ENCODE data around the gene PHAF1.

PHAF1 gene

DNA sequence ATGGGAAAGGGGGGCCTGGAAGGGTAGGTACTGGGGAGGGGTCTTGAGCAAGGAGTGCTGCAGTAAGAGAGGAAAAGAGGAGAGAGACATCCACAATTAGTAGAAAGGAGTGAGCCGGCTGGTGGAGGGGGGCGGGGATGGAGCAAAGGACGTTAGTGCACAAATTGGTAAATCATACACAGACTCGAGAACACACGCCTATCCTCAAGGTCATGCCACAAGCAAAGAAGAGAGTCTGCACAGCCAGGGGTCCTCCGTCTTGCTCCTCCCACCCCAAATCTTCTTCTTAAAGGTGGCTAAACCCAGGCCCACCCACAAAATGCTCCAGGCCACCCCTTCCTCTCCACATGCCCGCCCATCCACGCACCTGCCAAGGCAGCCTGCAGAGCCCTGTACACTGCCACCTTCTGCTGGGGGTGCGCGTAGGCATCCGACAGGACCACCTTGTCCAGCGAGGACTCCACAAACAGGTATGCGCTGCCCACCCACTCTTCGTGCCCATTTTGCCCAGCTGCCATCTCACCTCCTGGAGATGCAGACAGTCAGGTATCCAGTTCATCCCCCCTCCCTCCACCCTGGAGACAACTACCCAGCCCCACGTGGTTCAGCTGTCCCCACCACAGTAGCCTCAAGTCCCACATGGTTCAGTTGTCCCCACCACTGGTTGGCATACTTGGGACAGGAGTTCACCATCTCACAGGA is 46.6 kb downstream of the PHAF1 start:
- DNase-seq (ENCODE audit: extremely low read depth, low read depth), result no peak
- no peak for TF ChIP-seq CTCF (IDR thresholded peaks at IDR 0.05; ENCODE audit: low read depth, low read length, missing control alignments)
- H3K4me3 ChIP-seq (replicated peaks; ENCODE audit: low read depth, low read length), result no peak overlapping the region

DNA sequence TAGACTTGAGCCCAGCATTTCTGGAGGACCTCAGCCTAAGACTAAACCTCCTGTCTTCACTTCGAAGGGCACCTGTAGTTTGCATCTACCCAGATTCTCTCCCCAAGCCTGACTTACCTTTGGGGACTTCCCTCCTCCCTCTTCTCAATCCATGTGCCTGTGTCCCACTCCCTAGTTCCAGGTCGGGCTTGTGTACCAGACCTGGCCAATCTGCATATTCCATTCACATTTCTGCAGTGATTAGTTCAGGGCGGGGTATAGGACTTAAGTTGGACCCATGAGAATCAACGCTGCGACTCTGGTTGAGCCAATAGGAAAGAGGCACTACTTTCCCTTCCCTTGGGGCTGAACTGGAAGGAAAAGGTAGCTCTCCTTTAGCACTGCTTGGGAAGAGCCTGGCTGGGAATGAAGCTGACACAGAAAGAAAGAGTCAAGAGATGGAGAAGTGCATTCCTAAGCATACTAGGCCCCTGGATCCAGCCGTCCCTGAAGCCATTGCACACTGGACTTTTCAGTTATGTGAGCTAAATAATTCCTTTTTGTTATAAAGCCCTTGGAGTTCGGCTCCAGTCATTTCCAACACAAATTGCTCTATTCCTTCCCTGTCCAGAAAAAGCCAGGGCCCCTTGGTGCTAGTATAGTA is 47.5 kb downstream of the PHAF1 start:
- TF ChIP-seq CTCF (IDR thresholded peaks at IDR 0.05; ENCODE audit: low read depth, low read length, missing control alignments), result no peak
- no peak overlapping the region for H3K4me3 ChIP-seq (replicated peaks; ENCODE audit: low read depth, low read length)
- DNase-seq (ENCODE audit: extremely low read depth, low read depth), result no peak

GRCh38 chr16:67157892-67158635 is 48.3 kb downstream of the PHAF1 start:
- no peak overlapping the region for H3K4me3 ChIP-seq (replicated peaks; ENCODE audit: low read depth, low read length)
- DNase-seq (ENCODE audit: extremely low read depth, low read depth), result no peak
- no peak for TF ChIP-seq CTCF (IDR thresholded peaks at IDR 0.05; ENCODE audit: low read depth, low read length, missing control alignments)

GRCh38 chr16:67158637-67159600 is 49.2 kb downstream of the PHAF1 start:
- no peak for DNase-seq (ENCODE audit: extremely low read depth, low read depth)
- TF ChIP-seq CTCF (IDR thresholded peaks at IDR 0.05; ENCODE audit: low read depth, low read length, missing control alignments), result no peak
- H3K4me3 ChIP-seq (replicated peaks; ENCODE audit: low read depth, low read length), result peak overlapping the region; percentile 79

- no peak for TF ChIP-seq CTCF (IDR thresholded peaks at IDR 0.05; ENCODE audit: low read depth, low read length, missing control alignments)
Observed at GRCh38 chr16:67161595-67162058, 51.9 kb downstream of the PHAF1 start.

More at GRCh38 chr16:67161595-67162058, 51.9 kb downstream of the PHAF1 start:
- peak overlapping the region; percentile 79; the same call in 1 of the 2 replicates for H3K4me3 ChIP-seq (replicated peaks; ENCODE audit: low read depth, low read length)
- DNase-seq (ENCODE audit: extremely low read depth, low read depth), result no peak

All from HFF-Myc (cell line).